HCT116 (cell line): Measurements from ENCODE around the gene ZNF674. TPM values are rescaled to one million over a fixed set of nuclear protein-coding genes. Genes with fewer than 3 reads are reported as not detected.

Experiments used
- ATAC-seq: fragments of 200-7000 bp; cut with Tn5 transposase; 2 replicates; pipeline ENCODE4 v1.9.1; 2020; ENCODE audit warnings: mild to moderate bottlenecking, moderate library complexity
- BruUV-seq: library from RNA; stranded (reverse); fragments of 400-500 nt; replicated peaks from 2 replicates; lab custom pipeline; 2021; lab: Mats Ljungman, UMichigan
- CTCF ChIA-PET: fragments of 300-600 bp; sonication (Branson Sonifier 250); formaldehyde crosslinking; loops from one replicate; lab custom pipeline; 2021; ENCODE audit warnings: antibody characterized with exemption; lab: Charles Lee
- POLR2A ChIA-PET: fragments of 300-600, 350-600 bp; sonication (Branson Sonifier 250); formaldehyde crosslinking; loops from one replicate; lab custom pipeline; 2021; ENCODE audit warnings: antibody characterized with exemption; lab: Charles Lee
- RAD21 ChIA-PET, 2 experiments: fragments of 300-600 bp; sonication (Branson Sonifier 250); formaldehyde crosslinking; loops; one replicate each; lab custom pipeline; 2023; ENCODE audit warnings: low total read pairs in 2 of 2; ENCODE audit not compliant: uncharacterized antibody in 2 of 2, unreplicated experiment in 2 of 2, low non-redundant PET in 1 of 2; lab: Charles Lee
- DNase-seq: peaks from one replicate; pipeline ENCODE4 v3.0.0-alpha.2; 2010; ENCODE audit warnings: low read depth, low spot score
- H2AFZ ChIP-seq: fragments of 200-600 bp; shearing (Covaris generic), sonication (generic); 2 replicates; pipeline ENCODE4 v1.6.1; 2017; ENCODE audit warnings: low read depth, mixed run types, mixed read lengths, antibody characterized with exemption, low read length; ENCODE audit not compliant: poor library complexity, severe bottlenecking
- H3K27ac ChIP-seq: 2 replicates; pipeline ENCODE4 v1.5.1; 2012; ENCODE audit warnings: low read depth, low read length
- H3K27me3 ChIP-seq: fragments of 200-600 bp; sonication (generic); 2 replicates; pipeline ENCODE4 v1.6.1; 2016; ENCODE audit warnings: mixed run types, low read length, mixed read lengths; ENCODE audit not compliant: insufficient read depth
- H3K36me3 ChIP-seq, 2 experiments: fragments of 200-500 bp in 1 of 2; fragments of 200-600 bp in 1 of 2; sonication (Bioruptor generic) in 1 of 2; sonication (generic) in 1 of 2; 2 replicates each; pipeline versions ENCODE4 v1.5.1 to v1.6.1; 2014 to 2016; ENCODE audit warnings: low read length in 2 of 2, inconsistent platforms in 1 of 2, mixed read lengths in 1 of 2, mixed run types in 1 of 2; ENCODE audit not compliant: insufficient read depth in 2 of 2, control insufficient read depth in 1 of 2
- H3K4me1 ChIP-seq, 2 experiments: fragments of 200-600 bp in 1 of 2; sonication (generic) in 1 of 2; 2 replicates each; pipeline versions ENCODE4 v1.5.1 to v1.6.1; 2012 to 2017; ENCODE audit warnings: low read length in 2 of 2, inconsistent platforms in 1 of 2, mild to moderate bottlenecking in 1 of 2, mixed read lengths in 1 of 2, mixed run types in 1 of 2, moderate library complexity in 1 of 2; ENCODE audit not compliant: insufficient read depth in 2 of 2, control insufficient read depth in 1 of 2
- H3K4me2 ChIP-seq: fragments of 200-600 bp; sonication (generic); 2 replicates; pipeline ENCODE4 v1.6.1; 2017; ENCODE audit warnings: mixed run types, low read length, mixed read lengths
- H3K4me3 ChIP-seq, 2 experiments: fragments of 200-600 bp in 1 of 2; sonication (generic) in 1 of 2; replicated peaks in 1 of 2; 2 replicates each; pipeline ENCODE4 v1.5.1; 2011 to 2016; ENCODE audit warnings: low read length in 2 of 2, control low read depth in 1 of 2, low read depth in 1 of 2, mild to moderate bottlenecking in 1 of 2, mixed read lengths in 1 of 2, mixed run types in 1 of 2
- H3K79me2 ChIP-seq: fragments of 200-600 bp; sonication (generic); 2 replicates; pipeline ENCODE4 v1.6.1; 2017; ENCODE audit warnings: mild to moderate bottlenecking, mixed run types, low read length, moderate library complexity, mixed read lengths; ENCODE audit not compliant: insufficient read depth
- H3K9ac ChIP-seq: fragments of 200-600 bp; sonication (generic); 2 replicates; pipeline ENCODE4 v1.6.1; 2016; ENCODE audit warnings: low read length, mixed read lengths
- H3K9me2 ChIP-seq: fragments of 200-600 bp; sonication (generic), shearing (Covaris generic); 2 replicates; pipeline ENCODE4 v1.6.1; 2017; ENCODE audit warnings: mixed run types, mild to moderate bottlenecking, moderate library complexity; ENCODE audit not compliant: insufficient read depth
- H3K9me3 ChIP-seq, 2 experiments: fragments of 200-500 bp in 1 of 2; fragments of 200-600 bp in 1 of 2; sonication (Bioruptor generic) in 1 of 2; sonication (generic) in 1 of 2; 2 replicates each; pipeline ENCODE4 v1.6.1; 2014 to 2017; ENCODE audit warnings: low read length in 2 of 2, mixed read lengths in 2 of 2, inconsistent platforms in 1 of 2, low read depth in 1 of 2, mild to moderate bottlenecking in 1 of 2, mixed run types in 1 of 2, moderate library complexity in 1 of 2; ENCODE audit not compliant: control insufficient read depth in 1 of 2, insufficient read depth in 1 of 2
- H4K20me1 ChIP-seq: fragments of 200-600 bp; sonication (generic), shearing (Covaris generic); 2 replicates; pipeline ENCODE4 v1.6.1; 2017; ENCODE audit warnings: mixed run types, mild to moderate bottlenecking, moderate library complexity; ENCODE audit not compliant: insufficient read depth
- CEBPB ChIP-seq: IDR thresholded peaks from 2 replicates; pipeline ENCODE4 v1.6.1; 2012; ENCODE audit warnings: low read depth
- ELF1 ChIP-seq: IDR thresholded peaks from 2 replicates; pipeline ENCODE4 v1.6.1; 2012; ENCODE audit warnings: low read depth, borderline replicate concordance
- FOSL1 ChIP-seq: IDR thresholded peaks from 2 replicates; pipeline ENCODE4 v1.6.1; 2012; ENCODE audit warnings: low read depth
- JUND ChIP-seq: IDR thresholded peaks from 2 replicates; pipeline ENCODE4 v1.6.1; 2012
- POLR2A ChIP-seq: IDR thresholded peaks from 2 replicates; pipeline ENCODE4 v1.7.0; 2011; ENCODE audit warnings: borderline replicate concordance; ENCODE audit not compliant: insufficient read depth, insufficient read length; ENCODE audit errors: extremely low read depth
- SP1 ChIP-seq: IDR thresholded peaks from 2 replicates; pipeline ENCODE4 v1.6.1; 2012; ENCODE audit warnings: low read depth
- intact Hi-C: fragments of 100-400 bp; cut with micrococcal nuclease; formaldehyde crosslinking; loops from 2 replicates; pipeline ENCODE4 v1.10.0; 2022
- total RNA-seq: library from RNA; stranded (reverse); gene quantifications from one replicate; pipeline ENCODE4 v1.2.1, GENCODE V29; 2021; ENCODE audit not compliant: unreplicated experiment

ZNF674 gene
- total RNA-seq, 1 experiment from 2014 or later: 5.2 TPM

DNA sequence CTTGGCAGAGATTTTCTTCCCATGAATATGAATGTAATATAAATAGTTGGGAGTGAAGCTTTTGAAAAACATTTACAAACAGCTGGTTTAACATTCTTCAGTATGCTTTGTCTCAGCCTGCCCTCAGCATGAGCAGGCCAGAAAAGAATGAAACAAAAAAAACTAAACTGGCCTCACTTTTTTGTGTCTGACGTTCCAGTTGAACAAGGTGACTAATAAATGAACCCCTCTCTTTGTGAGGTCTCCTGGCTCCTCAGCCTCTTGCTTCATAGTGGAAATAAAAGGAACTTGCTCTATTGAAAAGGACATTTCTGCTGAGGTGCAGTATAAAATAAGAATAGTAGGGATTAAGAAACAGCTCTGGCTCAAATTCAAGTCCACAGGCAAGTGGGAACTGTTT lies 37.7 kb upstream of the ZNF674 start:
- intact Hi-C loops: no loop called here
- POLR2A ChIA-PET: interaction anchor here (1.5 kb wide), 1 partner anchor 10 kb away, joined by 3 read pairs; no protein-coding TSS in a partner anchor

DNA sequence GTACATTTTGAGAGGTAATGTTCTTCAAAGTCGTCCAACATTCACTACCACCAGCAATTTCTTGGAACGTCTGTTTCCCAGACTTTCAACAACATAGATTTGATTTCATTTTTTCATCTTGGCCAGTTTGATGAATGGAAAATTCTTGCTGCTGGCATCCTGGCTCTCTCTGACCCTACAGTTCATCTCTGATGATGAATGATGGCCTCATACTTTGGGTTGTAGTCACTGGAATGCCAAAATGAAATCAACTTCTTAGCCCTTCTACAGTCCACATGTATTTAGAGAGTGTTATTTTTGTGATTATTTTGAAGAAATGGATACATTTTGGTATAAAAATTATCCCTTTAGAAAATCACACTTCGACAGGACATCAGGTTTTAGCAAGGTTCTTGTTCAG lies 37.1 kb upstream of the ZNF674 start:
- H3K9me3 ChIP-seq: no peaks in the 10 kb centered on the region
- TF ChIP-seq JUND (peak; percentile 15; the same call in 1 of the 2 replicates), FOSL1 (peak; percentile 14; the same call in 1 of the 2 replicates), POLR2A (no peak), SP1 (peak; percentile 24; the same call in 1 of the 2 replicates)
- H3K9me2 ChIP-seq: no peaks in the 10 kb centered on the region
- peak overlapping the region; percentile 96 for H3K27ac ChIP-seq
- ChIA-PET POLR2A (interaction anchor here (1.5 kb wide), 1 partner anchor 10 kb away, joined by 3 read pairs; no protein-coding TSS in a partner anchor), RAD21 (no interaction called here), CTCF (no interaction called here)
- H4K20me1 ChIP-seq: no peaks in the 10 kb centered on the region
- no TSS peak for BruUV-seq
- intact Hi-C loops: no loop called here
- H3K4me2 ChIP-seq: peak overlapping the region; percentile 65
- no peak overlapping the region for H2AFZ ChIP-seq
- no peaks in the 10 kb centered on the region for H3K27me3 ChIP-seq
- H3K36me3 ChIP-seq: no peaks in the 10 kb centered on the region
- peak overlapping the region in 1 of 2 experiments; percentile 38; a peak in 2 of 4 replicates for H3K4me3 ChIP-seq
- peak; percentile 71 for ATAC-seq
- peak overlapping the region; percentile 57 for H3K9ac ChIP-seq
- peaks cover 39% of the 10 kb centered on the region for H3K79me2 ChIP-seq
- peak; percentile 28 for DNase-seq
- H3K4me1 ChIP-seq: peaks cover 47 to 58% of the 10 kb centered on the region in 2 experiments

More for the DNA sequence above, 37.7 kb upstream of the ZNF674 start:
- Histone ChIP-seq H3K4me3 (peak overlapping the region in 1 of 2 experiments; percentile 38; a peak in 2 of 4 replicates), H3K36me3 (no peaks in the 10 kb centered on the region), H3K9me3 (no peaks in the 10 kb centered on the region), H4K20me1 (no peaks in the 10 kb centered on the region), H3K9me2 (no peaks in the 10 kb centered on the region)
- RAD21 ChIA-PET: no interaction called here
- BruUV-seq: no TSS peak
- TF ChIP-seq CEBPB (0 out of 2 replicates have a peak, but pooled peaks have one; percentile 18), ELF1 (no peak)
- TF ChIP-seq, all 23 proteins: peak for 1
- Histone ChIP-seq H3K27ac (peak overlapping the region; percentile 96), H3K4me2 (peak overlapping the region; percentile 65), H3K27me3 (no peaks in the 10 kb centered on the region), H3K9ac (peak overlapping the region; percentile 57), H3K4me1 (peaks cover 51 to 64% of the 10 kb centered on the region in 2 experiments), H3K79me2 (peaks cover 38% of the 10 kb centered on the region), H2AFZ (no peak overlapping the region)
- no peak for ATAC-seq
- CTCF ChIA-PET: no interaction called here
- DNase-seq: no peak
